A673 (cell line): ENCODE results near the gene PRKX. TPM values are rescaled to one million over a fixed set of nuclear protein-coding genes. Genes with fewer than 3 reads are reported as not detected.
"Not testable (repeated sequence)": the region's sequence is repeated elsewhere in the genome, so short reads cannot be mapped to it uniquely, and the experiment has no call there.

Source experiments
- BruUV-seq: library from RNA; stranded (reverse); fragments of 400-500 nt; replicated peaks from 2 replicates; lab custom pipeline; 2021; lab: Mats Ljungman, UMichigan
- CTCF ChIA-PET: fragments of 300-600 bp; sonication (Branson Sonifier 250); formaldehyde crosslinking; loops from one replicate; lab custom pipeline; 2022; ENCODE audit warnings: antibody characterized with exemption; lab: Charles Lee
- POLR2A ChIA-PET: fragments of 300-600 bp; sonication (Branson Sonifier 250); formaldehyde crosslinking; loops from one replicate; lab custom pipeline; 2022; ENCODE audit warnings: antibody characterized with exemption; ENCODE audit not compliant: low non-redundant PET; lab: Charles Lee
- DNase-seq: peaks from one replicate; pipeline ENCODE4 v3.0.0-alpha.2; 2015; ENCODE audit warnings: low spot score
- H3K27ac ChIP-seq: fragments of 200-600 bp; sonication (generic); 2 replicates; pipeline ENCODE4 v1.5.1; 2016; ENCODE audit warnings: mixed run types, low read depth, mild to moderate bottlenecking, mixed read lengths, antibody characterized with exemption, low read length; ENCODE audit not compliant: poor library complexity, severe bottlenecking
- H3K27me3 ChIP-seq: fragments of 200-600 bp; sonication (generic); replicated peaks from 2 replicates; pipeline ENCODE4 v1.6.1; 2017; ENCODE audit warnings: mixed run types, low read depth, mild to moderate bottlenecking, mixed read lengths, antibody characterized with exemption, low read length; ENCODE audit not compliant: insufficient read depth, poor library complexity
- H3K36me3 ChIP-seq: fragments of 200-600 bp; sonication (generic); 2 replicates; pipeline ENCODE4 v1.6.1; 2016; ENCODE audit warnings: mixed run types, mild to moderate bottlenecking, mixed read lengths, antibody characterized with exemption, low read length; ENCODE audit not compliant: insufficient read depth, poor library complexity, severe bottlenecking
- H3K4me1 ChIP-seq: fragments of 200-600 bp; sonication (generic); 2 replicates; pipeline ENCODE4 v1.6.1; 2017; ENCODE audit warnings: mixed run types, mild to moderate bottlenecking, mixed read lengths, antibody characterized with exemption, low read length; ENCODE audit not compliant: insufficient read depth, poor library complexity, severe bottlenecking
- H3K4me3 ChIP-seq: fragments of 200-600 bp; sonication (generic); 2 replicates; pipeline ENCODE4 v1.5.1; 2016; ENCODE audit warnings: low read depth, mixed run types, mild to moderate bottlenecking, mixed read lengths, low read length; ENCODE audit not compliant: poor library complexity, severe bottlenecking
- H3K9me3 ChIP-seq: fragments of 200-600 bp; sonication (generic); 2 replicates; pipeline ENCODE4 v1.6.1; 2016; ENCODE audit warnings: mixed run types, low read depth, mild to moderate bottlenecking, mixed read lengths, antibody characterized with exemption, low read length; ENCODE audit not compliant: poor library complexity, severe bottlenecking
- EZH2 ChIP-seq: fragments of 200-600 bp; sonication (generic); IDR thresholded peaks from 2 replicates; pipeline ENCODE4 v1.6.1; 2017; ENCODE audit warnings: borderline replicate concordance, low read depth, mild to moderate bottlenecking, mixed read lengths, antibody characterized with exemption, low read length; ENCODE audit not compliant: poor library complexity, severe bottlenecking
- intact Hi-C: fragments of 100-400 bp; cut with micrococcal nuclease; formaldehyde crosslinking; loops from one replicate; pipeline ENCODE4 v1.10.0; 2022; ENCODE audit not compliant: unreplicated experiment
- total RNA-seq: library from RNA; stranded (reverse); gene quantifications from 2 replicates; pipeline ENCODE4 v1.2.3, GENCODE V29; 2021
- TF ChIP-seq, protein P1 (sequence below): fragments of 300-800, 200-600 bp; sonication (generic); conservative IDR thresholded peaks from 2 replicates; pipeline ENCODE4 v1.5.1; 2017; ENCODE audit warnings: low read depth, mild to moderate bottlenecking, antibody characterized with exemption, low read length, moderate library complexity, mixed read lengths

PRKX gene
- total RNA-seq, 1 experiment from 2014 or later = 42.6 TPM

DNA sequence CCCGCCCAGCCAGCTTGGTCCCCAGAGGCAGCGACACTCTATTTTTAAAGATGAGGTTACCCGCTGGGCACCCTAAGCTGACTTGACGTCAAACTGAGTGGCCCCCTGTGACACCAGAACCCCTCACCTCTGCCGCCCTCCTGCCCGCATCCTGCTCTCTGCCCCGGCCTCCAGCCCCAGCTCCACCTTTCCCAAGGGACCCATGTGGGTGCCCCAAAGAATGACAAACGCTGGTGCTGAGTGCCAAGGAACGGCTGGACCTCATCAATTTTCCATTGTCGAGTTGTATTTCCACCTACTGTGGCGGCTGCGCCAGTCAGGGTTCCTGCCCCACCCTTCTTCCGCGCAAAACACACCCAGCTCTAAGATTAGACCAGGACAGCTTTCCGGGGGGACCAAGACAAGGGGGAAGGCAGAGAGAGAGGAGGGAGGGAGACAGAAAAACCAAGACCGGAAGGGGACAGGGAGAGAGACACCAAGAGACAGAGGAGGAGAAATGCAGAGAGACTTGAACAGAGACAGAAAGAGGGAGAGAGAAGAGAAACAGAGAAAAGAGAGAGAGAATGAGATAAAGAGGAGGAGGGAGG is 2.0 kb downstream of the PRKX start:
- H3K4me1 ChIP-seq = no peaks in the 10 kb centered on the region
- BruUV-seq = no TSS peak
- ChIA-PET CTCF (no interaction called here), POLR2A (no interaction called here)
- no peaks in the 10 kb centered on the region for H3K27me3 ChIP-seq
- no peak overlapping the region for H3K27ac ChIP-seq
- intact Hi-C loops = no loop called here
- H3K36me3 ChIP-seq = no peaks in the 10 kb centered on the region
- no peaks in the 10 kb centered on the region for H3K9me3 ChIP-seq
- peak overlapping the region; percentile 81 for H3K4me3 ChIP-seq
- DNase-seq = no peak
- TF ChIP-seq EZH2 = no peak
- TF ChIP-seq, protein P1, sequence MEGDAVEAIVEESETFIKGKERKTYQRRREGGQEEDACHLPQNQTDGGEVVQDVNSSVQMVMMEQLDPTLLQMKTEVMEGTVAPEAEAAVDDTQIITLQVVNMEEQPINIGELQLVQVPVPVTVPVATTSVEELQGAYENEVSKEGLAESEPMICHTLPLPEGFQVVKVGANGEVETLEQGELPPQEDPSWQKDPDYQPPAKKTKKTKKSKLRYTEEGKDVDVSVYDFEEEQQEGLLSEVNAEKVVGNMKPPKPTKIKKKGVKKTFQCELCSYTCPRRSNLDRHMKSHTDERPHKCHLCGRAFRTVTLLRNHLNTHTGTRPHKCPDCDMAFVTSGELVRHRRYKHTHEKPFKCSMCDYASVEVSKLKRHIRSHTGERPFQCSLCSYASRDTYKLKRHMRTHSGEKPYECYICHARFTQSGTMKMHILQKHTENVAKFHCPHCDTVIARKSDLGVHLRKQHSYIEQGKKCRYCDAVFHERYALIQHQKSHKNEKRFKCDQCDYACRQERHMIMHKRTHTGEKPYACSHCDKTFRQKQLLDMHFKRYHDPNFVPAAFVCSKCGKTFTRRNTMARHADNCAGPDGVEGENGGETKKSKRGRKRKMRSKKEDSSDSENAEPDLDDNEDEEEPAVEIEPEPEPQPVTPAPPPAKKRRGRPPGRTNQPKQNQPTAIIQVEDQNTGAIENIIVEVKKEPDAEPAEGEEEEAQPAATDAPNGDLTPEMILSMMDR = no peak

DNA sequence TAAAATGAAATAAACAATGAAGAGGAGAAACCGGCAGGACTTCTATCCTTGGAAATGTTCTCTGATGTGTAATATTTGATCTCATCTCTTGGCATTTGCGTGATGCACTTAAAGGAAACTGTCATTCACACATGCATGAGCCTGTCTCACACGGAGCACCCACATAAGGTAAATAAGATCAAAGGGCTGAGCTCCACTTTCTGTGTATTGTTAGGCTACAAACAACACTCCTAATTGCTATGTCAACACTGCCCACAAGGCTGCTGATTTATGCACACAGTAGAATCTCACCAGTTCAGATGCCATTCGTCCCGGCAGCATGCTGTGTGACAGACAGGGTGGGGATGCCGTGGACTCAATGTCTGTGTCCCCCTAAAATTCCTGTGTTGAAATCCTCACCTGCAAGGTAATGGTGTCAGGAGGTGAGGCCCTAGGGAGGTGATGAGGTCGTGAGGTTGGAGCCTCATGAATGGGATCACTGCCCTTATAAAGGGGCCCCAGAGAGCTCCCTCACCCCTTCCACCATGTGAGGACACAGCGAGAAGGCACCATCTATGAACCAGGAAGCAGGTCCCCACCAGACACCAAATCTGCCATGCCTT is 5.7 kb downstream of the PRKX start:
- H3K36me3 ChIP-seq, H3K9me3 ChIP-seq, BruUV-seq, H3K4me1 ChIP-seq, DNase-seq, CTCF ChIA-PET, H3K27me3 ChIP-seq, H3K27ac ChIP-seq, H3K4me3 ChIP-seq, intact Hi-C loops: not testable (repeated sequence)
- POLR2A ChIA-PET = interaction anchor here (0.6 kb wide), 1 partner anchor 1101 kb away, joined by 5 read pairs; no protein-coding TSS in a partner anchor

DNA sequence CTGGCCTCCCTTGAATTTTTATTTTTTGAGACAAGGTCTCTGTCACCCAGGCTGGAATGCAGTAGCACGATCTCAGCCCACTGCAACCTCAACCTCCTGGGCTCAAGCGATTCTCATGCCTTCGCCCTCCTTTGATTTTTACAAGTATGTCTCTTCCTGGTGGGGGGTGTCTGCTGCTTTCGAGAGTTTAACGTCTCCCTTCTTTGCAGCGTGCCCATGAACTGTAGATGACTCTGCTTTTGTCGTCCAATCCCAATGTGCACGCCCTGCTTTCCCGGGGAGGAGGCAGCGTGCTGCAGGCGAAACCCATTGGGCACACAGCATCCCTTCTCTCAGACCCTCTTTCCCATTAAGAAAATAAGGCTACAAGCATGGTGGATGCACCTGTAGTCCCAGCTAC is 7.0 kb downstream of the PRKX start:
- ChIA-PET POLR2A (no interaction called here), CTCF (no interaction called here)
- no TSS peak for BruUV-seq
- TF ChIP-seq EZH2 = no peak
- no peaks in the 10 kb centered on the region for H3K27me3 ChIP-seq
- no peaks in the 10 kb centered on the region for H3K4me1 ChIP-seq
- H3K4me3 ChIP-seq = no peak overlapping the region
- H3K36me3 ChIP-seq = no peaks in the 10 kb centered on the region
- DNase-seq = no peak
- no peak overlapping the region for H3K27ac ChIP-seq
- no peaks in the 10 kb centered on the region for H3K9me3 ChIP-seq
- intact Hi-C loops = no loop called here

DNA sequence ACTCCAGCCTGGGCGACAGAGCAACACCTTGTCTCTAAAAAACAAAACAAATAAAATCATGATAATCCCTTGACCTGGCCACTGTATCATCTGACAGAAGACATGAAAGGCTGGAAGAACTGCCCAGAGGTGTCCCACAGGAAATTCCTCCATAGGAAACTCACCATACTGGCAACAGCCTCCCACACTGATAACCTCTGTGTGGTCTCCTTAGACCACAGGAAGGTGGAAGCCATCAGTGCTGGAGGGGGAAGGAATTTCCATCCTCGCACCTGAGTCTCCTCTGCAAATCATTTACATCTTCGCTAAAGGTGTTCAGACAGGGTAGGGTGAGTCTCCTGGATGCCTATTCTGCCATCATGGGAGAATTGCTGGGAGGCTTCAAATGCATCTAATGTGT is 10.2 kb downstream of the PRKX start:
- POLR2A ChIA-PET, H3K27me3 ChIP-seq, BruUV-seq, intact Hi-C loops, H3K9me3 ChIP-seq, H3K4me3 ChIP-seq, DNase-seq, H3K4me1 ChIP-seq, H3K36me3 ChIP-seq, CTCF ChIA-PET, H3K27ac ChIP-seq: not testable (repeated sequence)

DNA sequence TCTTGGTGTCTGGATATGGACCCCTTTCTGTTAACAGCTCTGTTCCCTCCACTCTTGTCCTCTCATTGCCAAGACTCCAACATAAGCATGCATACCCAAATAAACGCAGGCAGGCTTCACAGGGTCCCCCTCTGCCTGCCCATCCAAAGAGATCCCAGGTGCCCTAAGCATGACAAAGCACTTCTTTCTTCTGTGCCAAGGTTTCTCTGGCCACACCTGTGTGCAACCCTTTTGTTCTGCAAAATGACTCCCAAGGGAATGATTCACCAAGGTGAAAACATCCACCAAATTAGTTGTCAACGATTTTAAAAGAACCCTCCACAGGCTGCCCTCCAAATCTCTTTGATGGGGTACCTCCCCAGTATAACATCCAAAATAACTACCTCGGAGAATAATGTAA is 11.4 kb downstream of the PRKX start:
- intact Hi-C loops, BruUV-seq, H3K36me3 ChIP-seq, H3K27ac ChIP-seq, H3K9me3 ChIP-seq, H3K4me1 ChIP-seq, DNase-seq, H3K4me3 ChIP-seq, CTCF ChIA-PET, H3K27me3 ChIP-seq, POLR2A ChIA-PET: not testable (repeated sequence)

DNA sequence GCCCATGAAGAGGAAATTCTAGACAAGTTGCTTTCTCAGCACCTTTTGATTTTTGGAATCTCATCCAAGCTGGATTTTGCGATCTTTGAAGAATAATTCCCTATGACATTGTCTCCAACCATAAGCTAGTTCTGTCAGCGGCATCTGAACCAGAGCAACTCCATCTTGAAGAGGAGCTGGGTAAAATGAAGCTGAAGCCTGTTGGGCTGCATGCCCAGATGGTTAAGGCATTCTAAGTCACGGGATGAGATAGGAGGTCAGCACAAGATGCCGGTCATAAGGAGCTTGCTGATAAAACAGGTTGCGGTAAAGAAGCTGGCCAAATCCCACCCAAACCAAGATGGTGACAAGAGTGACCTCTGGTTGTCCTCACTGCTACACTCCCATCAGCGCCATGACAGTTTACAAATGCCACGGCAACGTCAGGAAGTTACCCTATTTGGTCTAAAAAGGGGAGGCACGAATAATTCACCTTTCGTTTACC is 12.0 kb downstream of the PRKX start:
- DNase-seq, H3K36me3 ChIP-seq, H3K27ac ChIP-seq, H3K9me3 ChIP-seq, H3K27me3 ChIP-seq, H3K4me3 ChIP-seq, intact Hi-C loops, POLR2A ChIA-PET, H3K4me1 ChIP-seq, BruUV-seq, CTCF ChIA-PET: not testable (repeated sequence)
